Fibroblast of mammary gland (primary cell): ENCODE measurements around the gene PTPRJ.

Experiments
- DNase-seq: peaks from one replicate; pipeline ENCODE4 v3.0.0-alpha.2; 2010; ENCODE audit warnings: low read depth
- H3K4me3 ChIP-seq: 2 replicates; pipeline ENCODE4 v1.5.1; 2011; ENCODE audit warnings: low read depth, mild to moderate bottlenecking, low read length, moderate library complexity; ENCODE audit not compliant: control insufficient read depth
- CTCF ChIP-seq: conservative IDR thresholded peaks from 2 replicates; pipeline ENCODE4 v1.5.1; 2011; ENCODE audit warnings: low read depth, low read length, inconsistent platforms; ENCODE audit not compliant: control insufficient read depth, insufficient read depth

Gene PTPRJ

DNA sequence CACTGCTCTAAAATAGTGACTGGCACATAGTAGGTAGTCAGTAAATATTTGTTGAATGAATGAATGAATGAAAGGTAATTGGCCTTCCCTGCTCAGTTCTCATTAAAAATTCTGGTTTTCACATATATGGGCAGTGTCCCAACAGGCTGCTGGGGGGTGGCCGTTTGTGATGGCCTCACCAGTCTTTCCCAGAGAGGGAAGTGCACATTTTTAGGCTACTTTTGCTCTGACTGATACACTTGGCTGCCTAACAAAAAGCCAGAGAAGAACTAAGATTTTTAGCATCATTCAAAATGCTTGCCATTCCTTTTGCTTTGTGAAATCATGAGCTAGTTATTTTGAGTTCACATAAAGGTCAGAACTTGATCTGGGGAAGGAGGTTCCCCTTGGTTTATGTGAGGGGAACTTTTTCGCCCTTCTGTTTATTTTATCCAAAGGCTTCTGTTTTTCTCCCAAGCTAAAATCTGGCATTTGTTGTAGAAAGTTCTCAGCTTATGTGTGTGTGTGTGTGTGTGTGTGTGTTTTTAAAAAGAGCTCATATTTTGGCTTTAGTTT, 83.1 kb downstream of the PTPRJ start:
- DNase-seq: peak; percentile 95
- no peak for TF ChIP-seq CTCF
- H3K4me3 ChIP-seq: no peak overlapping the region

DNA sequence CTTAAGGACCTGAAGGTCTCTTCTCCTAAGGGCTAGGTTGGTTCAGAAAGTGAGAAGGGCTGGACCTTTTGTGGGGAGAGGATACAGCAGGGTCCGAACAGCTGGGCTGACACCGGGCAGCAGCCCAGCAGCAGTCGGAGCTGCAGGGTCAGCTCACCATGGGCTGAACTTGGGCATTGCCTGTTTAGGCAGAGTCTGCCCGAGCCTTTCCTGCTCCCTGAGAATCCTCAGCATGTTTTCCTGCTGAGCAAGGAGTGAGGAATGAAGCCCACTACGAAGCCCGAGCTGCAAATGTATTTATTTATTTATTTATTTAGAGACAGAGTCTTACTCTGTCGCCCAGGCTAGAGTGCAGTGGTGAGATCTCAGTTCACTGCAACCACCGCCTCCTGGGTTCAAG, 83.9 kb downstream of the PTPRJ start:
- TF ChIP-seq CTCF: no peak
- H3K4me3 ChIP-seq: no peak overlapping the region
- DNase-seq: peak; percentile 51

DNA sequence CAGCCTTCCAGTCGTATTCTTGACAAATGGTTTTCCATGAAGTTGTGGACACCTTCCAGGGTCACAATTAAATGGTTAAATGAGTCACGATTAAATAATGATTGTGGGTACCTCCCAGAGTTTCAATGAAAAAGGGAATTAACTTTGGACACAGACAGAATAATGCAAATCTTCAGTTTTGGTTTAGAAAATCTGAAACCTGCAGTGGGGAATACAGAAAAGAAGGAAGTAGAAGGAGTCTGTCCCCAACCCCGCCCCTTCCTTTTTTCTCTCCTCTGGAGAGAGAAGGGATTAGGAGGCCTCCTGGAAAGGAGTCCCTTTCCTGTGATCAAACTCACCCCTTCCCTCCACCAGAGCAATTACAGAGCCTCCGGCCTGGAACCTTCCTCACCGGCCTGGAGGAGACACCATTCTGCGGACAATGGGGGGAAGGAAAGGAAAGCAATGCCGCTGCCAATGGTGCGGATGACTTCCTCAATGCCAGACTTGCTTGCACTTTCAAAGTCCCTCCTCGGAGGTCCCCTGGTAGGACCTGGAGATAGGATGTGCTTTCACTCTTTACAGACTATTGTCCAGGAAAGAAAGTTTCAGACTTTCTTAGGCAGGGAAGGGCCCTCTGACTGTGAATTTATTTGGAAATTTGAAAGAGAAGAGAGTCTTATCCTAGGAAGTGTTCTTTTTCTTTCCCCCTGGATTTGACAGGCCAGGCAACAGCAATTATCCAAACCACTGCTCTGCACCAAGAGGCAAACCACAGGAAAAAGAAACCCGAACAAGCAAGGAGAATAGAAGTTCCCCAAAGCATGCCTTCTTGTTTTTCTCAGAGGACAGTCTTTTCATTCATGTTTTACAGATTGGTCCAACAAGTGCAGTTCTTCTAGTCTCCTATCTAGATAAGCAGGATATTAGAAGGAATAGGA, 86.8 kb downstream of the PTPRJ start:
- no peak for TF ChIP-seq CTCF
- no peak overlapping the region for H3K4me3 ChIP-seq
- peak; percentile 55 for DNase-seq

DNA sequence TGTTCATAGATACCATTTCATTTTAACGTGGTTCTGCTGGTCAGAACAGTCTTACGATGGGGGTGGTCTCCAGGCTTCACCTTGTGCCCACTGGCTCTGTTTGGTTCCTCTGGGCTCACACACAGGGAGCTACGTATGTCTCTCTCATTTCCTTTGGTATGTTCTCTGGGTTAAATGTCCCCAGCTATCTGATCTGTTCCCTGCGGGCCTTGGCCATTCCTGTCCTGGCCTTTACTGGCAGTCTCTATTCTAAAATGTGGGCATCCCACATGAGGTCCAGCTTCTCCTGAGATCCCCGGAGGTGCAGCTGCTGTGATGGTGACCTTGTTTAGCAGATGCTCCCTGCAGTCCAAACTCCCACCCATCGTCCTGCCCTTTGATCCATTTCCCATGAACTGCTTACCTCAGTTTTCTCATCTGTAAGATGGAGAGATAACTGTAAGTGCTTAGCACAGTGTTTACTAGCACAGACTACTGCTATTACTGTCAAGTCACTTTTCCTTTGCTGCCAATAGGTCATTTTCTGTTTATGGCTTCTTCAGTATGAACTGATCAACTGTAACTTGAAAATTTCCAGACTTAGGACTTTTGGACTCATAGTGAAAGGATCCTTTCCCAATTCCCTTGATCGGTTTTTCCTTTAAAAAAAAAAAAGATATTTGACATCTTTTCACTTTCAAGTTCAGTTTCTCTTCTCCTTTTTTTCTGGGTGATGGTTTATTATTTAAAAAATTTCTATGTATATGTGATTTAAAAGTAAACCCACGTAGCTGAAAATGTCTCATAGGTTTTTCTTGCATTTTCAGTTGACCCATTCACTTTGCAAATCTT, 92.9 kb downstream of the PTPRJ start:
- TF ChIP-seq CTCF: no peak
- H3K4me3 ChIP-seq: no peak overlapping the region
- DNase-seq: no peak

DNA sequence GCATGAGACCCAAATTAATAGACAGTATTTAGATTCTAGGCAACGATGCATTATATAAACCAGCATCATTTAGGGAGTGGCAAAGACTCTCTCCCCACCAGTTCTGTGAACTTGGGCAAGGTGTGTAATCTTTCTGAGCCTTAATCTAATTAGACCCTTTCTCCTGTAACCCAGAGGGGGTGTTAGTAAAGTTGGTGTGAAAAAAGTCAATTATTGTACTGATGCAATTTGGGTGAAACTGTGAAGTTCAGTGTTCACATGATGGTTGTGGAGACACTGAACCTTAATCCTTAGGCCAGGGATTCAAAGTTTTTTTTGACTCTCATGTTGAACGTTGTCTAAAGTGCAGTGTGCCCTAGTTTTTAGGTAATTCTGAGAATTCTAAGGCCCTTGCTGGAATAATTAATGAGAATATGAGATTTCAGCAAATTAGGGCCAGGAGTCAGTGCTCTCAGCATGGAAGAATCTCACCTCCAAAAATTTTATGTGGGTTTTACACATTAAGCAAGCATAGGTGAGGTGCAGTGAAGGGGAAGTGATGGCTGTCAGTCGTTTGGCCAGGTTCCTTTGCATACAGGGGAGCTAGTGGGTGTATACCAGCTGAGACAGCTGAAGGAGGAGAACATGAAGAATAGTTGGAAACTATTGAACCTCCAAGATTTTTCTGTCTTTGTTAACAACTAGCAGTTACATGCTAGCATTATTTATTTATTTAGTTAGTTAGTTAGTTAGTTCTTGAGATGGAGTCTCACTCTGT, 94.2 kb downstream of the PTPRJ start:
- H3K4me3 ChIP-seq: no peak overlapping the region
- no peak for TF ChIP-seq CTCF
- no peak for DNase-seq

DNA sequence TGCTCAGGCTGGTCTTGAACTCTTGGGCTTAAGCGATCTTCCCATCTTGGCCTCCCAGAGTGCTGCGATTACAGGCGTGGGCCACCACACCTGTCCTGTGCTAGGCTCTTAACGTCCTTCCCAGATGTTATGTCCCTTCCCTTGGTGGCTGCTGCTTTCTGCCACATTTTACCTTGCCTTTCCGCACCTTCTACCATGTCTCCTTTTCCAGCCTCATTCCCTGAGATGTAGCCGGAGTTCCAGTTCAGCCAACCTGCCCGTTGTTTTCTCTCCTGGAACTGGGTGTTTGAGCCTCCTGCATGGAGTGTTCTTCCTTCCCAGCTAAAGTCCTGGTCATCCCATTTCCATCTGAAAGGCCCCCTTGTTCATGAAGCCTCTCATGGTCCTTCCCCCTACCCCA, 95.3 kb downstream of the PTPRJ start:
- TF ChIP-seq CTCF: no peak
- no peak overlapping the region for H3K4me3 ChIP-seq
- DNase-seq: no peak
